Gastroesophageal sphincter (tissue), 3 donors: Measurements from ENCODE around the gene DNAH17.

Source experiments
- POLR2A ChIP-seq, 2 donors: fragments of 450-650 bp; IDR thresholded peaks; one replicate each; pipeline ENCODE4 v1.6.1; 2017; ENCODE audit warnings: antibody characterized with exemption in 2 of 2, mild to moderate bottlenecking in 2 of 2, moderate library complexity in 1 of 2
- POLR2AphosphoS5 ChIP-seq: sonication (generic); formaldehyde crosslinking; IDR thresholded peaks from one replicate; pipeline ENCODE4 v1.6.1; 2017; ENCODE audit warnings: antibody characterized with exemption
- TF ChIP-seq, protein P1 (sequence below), 4 experiments: fragments of 200-600 bp in 2 of 4; fragments of 450-650 bp in 2 of 4; sonication (generic) in 1 of 4; IDR thresholded peaks; one replicate each; pipeline ENCODE4 v1.5.1; 2017 to 2019; ENCODE audit warnings: antibody characterized with exemption in 4 of 4, mild to moderate bottlenecking in 2 of 4, moderate library complexity in 2 of 4

DNA sequence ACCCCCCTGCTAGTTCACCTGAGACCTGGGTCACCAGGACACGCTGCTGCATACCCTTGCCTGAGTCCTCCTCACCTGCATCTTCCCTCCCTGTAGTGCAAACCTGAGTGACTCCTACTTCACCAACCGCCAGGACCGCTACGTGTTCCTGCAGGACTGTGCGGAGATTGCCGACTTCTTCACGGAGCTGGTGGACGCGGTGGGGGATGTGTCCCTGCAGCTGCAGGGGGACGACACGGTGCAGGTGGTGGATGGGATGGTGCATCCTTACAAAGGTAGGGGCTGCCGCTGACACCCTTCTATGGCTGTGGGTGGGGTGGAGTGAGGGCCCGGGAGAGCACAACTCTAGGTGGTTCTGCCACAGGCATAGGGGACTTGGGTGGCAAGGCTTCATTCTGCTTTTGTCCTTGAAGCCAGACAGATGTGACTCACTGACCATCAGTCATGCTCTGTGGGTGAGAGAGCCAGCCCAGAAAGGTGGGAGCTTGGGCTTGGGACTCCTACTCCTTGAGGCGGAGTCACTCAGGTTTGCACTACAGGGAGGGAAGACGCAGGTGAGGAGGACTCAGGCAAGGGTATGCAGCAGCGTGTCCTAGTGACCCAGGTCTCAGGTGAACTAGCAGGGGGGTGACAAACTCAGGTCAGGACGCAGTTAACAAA, 176.5 kb downstream of the DNAH17 start:
- TF ChIP-seq, protein P1, sequence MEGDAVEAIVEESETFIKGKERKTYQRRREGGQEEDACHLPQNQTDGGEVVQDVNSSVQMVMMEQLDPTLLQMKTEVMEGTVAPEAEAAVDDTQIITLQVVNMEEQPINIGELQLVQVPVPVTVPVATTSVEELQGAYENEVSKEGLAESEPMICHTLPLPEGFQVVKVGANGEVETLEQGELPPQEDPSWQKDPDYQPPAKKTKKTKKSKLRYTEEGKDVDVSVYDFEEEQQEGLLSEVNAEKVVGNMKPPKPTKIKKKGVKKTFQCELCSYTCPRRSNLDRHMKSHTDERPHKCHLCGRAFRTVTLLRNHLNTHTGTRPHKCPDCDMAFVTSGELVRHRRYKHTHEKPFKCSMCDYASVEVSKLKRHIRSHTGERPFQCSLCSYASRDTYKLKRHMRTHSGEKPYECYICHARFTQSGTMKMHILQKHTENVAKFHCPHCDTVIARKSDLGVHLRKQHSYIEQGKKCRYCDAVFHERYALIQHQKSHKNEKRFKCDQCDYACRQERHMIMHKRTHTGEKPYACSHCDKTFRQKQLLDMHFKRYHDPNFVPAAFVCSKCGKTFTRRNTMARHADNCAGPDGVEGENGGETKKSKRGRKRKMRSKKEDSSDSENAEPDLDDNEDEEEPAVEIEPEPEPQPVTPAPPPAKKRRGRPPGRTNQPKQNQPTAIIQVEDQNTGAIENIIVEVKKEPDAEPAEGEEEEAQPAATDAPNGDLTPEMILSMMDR (IDR thresholded peaks at IDR 0.05), result no peak
- no peak for TF ChIP-seq POLR2AphosphoS5
- TF ChIP-seq POLR2A (IDR thresholded peaks at IDR 0.05), result no peak
